ENCODE results near the gene SPNS3.

The SPNS3 gene

DNA sequence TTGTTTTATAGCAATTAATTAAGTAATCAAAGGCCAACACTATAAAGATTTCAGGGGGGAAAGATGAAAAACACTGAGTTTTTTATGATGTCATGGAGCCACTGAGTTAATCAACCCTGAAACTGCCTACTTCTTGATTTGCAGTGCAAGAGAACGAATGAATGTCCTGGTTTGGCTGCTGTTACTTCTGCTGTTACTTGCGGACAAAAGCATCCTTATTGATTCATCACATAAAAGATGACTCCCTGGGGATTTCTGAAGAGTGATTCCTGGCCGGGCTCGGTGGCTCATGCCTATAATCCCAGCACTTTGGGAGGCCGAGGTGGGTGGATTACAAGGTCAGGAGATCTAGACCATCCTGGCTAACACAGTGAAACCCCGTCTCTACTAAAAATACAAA is 10.9 kb upstream of the SPNS3 start:
- no peak for DNase-seq (ENCODE audit: extremely low spot score)
- CTCF ChIA-PET: interaction anchor here (0.6 kb wide), 1 partner anchor 74 kb away, joined by 3 read pairs; no protein-coding TSS in a partner anchor
- POLR2A ChIA-PET: no interaction called here
- TF ChIP-seq FOXA1 (IDR thresholded peaks at IDR 0.05) (no peak), CTBP1 (IDR thresholded peaks at IDR 0.05; ENCODE audit: borderline replicate concordance) (no peak), HDGF (IDR thresholded peaks at IDR 0.05; ENCODE audit: borderline replicate concordance) (no peak), ELF4 (IDR thresholded peaks at IDR 0.05) (no peak), SP1 (IDR thresholded peaks at IDR 0.05) (no peak), BHLHE40 (IDR thresholded peaks at IDR 0.05; ENCODE audit: borderline replicate concordance) (no peak), SUZ12 (IDR thresholded peaks at IDR 0.05) (no peak), TARDBP (IDR thresholded peaks at IDR 0.05) (no peak), ZNF384 (IDR thresholded peaks at IDR 0.05) (no peak), FOXK2 (IDR thresholded peaks at IDR 0.05) (no peak), L3MBTL2 (conservative IDR thresholded peaks at IDR 0.05) (no peak), NFRKB (IDR thresholded peaks at IDR 0.05) (no peak), LEF1 (IDR thresholded peaks at IDR 0.05; ENCODE audit: borderline replicate concordance) (no peak), ARNT (IDR thresholded peaks at IDR 0.05) (no peak)
- TF ChIP-seq, protein P1, sequence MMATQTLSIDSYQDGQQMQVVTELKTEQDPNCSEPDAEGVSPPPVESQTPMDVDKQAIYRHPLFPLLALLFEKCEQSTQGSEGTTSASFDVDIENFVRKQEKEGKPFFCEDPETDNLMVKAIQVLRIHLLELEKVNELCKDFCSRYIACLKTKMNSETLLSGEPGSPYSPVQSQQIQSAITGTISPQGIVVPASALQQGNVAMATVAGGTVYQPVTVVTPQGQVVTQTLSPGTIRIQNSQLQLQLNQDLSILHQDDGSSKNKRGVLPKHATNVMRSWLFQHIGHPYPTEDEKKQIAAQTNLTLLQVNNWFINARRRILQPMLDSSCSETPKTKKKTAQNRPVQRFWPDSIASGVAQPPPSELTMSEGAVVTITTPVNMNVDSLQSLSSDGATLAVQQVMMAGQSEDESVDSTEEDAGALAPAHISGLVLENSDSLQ (IDR thresholded peaks at IDR 0.05): no peak

DNA sequence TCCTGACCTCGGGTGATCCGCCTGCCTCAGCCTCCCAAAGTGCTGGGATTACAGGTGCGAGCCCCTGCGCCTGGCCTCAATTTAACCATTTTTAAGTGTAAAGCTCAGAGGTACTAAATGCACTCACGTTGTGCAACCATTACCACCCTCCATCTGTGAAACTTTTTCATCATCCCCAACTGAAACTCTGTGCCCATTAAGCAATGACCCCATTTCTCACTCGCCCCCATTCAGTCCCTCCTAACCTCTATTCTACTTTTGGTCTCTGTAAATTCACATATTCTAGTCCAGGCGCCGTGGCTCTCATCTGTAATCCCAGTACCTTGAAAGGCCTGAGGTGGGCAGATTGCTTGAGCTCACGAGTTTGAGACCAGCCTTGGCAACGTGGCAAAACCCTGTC is 8.3 kb upstream of the SPNS3 start:
- TF ChIP-seq FOXK2 (IDR thresholded peaks at IDR 0.05) (no peak), ARNT (IDR thresholded peaks at IDR 0.05) (no peak), HDGF (IDR thresholded peaks at IDR 0.05; ENCODE audit: borderline replicate concordance) (no peak), TARDBP (IDR thresholded peaks at IDR 0.05) (no peak), L3MBTL2 (conservative IDR thresholded peaks at IDR 0.05) (no peak), ZNF384 (IDR thresholded peaks at IDR 0.05) (no peak), FOXM1 (IDR thresholded peaks at IDR 0.05; ENCODE audit: borderline replicate concordance) (no peak), SUZ12 (IDR thresholded peaks at IDR 0.05) (no peak), NFRKB (IDR thresholded peaks at IDR 0.05) (no peak), LEF1 (IDR thresholded peaks at IDR 0.05; ENCODE audit: borderline replicate concordance) (no peak), CTBP1 (IDR thresholded peaks at IDR 0.05; ENCODE audit: borderline replicate concordance) (no peak), ELF4 (IDR thresholded peaks at IDR 0.05) (no peak), BHLHE40 (IDR thresholded peaks at IDR 0.05; ENCODE audit: borderline replicate concordance) (no peak)
- TF ChIP-seq, protein P1 (IDR thresholded peaks at IDR 0.05): no peak
- POLR2A ChIA-PET: no interaction called here
- no peak for DNase-seq (ENCODE audit: extremely low spot score)
- CTCF ChIA-PET: interaction anchor here (0.6 kb wide), 1 partner anchor 613 kb away, joined by 3 read pairs; no protein-coding TSS in a partner anchor

DNA sequence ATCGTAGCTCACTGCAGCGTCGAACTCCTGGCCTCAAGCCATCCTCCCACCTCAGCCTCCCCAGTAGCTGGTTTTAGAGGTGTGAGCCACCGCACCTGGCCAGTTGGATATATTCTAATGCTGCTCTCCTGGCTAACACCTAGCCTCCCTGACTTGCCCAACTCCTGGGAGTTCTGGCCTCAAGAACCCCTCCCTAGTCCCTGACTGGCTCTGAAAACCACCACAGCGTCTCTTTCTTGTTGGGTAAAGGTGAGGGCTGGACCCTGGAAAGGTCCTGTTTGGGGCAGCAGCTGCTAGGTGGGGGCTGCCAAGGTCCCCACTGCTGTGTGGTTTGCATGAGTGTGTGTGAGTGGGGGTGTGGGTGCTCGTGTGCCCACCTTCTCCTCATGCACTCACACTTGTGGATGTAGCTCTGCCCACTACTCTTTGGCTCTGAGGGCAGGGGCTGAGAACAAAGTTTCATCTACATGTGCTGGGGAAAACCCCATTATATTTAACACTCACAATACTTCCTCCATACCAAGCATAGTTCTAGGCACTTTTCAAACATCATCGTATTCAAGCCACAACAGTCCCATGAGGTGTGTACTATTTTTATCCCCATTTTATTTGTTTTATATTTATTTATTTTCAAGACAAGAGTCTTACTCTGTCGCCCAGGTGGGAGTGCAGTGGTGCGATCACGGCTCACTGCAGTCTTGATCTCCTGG is 7.1 kb upstream of the SPNS3 start:
- TF ChIP-seq L3MBTL2 (conservative IDR thresholded peaks at IDR 0.05) (no peak), FOXM1 (IDR thresholded peaks at IDR 0.05; ENCODE audit: borderline replicate concordance) (no peak), SUZ12 (IDR thresholded peaks at IDR 0.05) (no peak), ARNT (IDR thresholded peaks at IDR 0.05) (no peak), FOXA1 (IDR thresholded peaks at IDR 0.05) (no peak), LEF1 (IDR thresholded peaks at IDR 0.05; ENCODE audit: borderline replicate concordance) (no peak), ZNF384 (IDR thresholded peaks at IDR 0.05) (no peak), ELF4 (IDR thresholded peaks at IDR 0.05) (no peak), FOXK2 (IDR thresholded peaks at IDR 0.05) (no peak), SP1 (IDR thresholded peaks at IDR 0.05) (no peak), CTBP1 (IDR thresholded peaks at IDR 0.05; ENCODE audit: borderline replicate concordance) (no peak), NFRKB (IDR thresholded peaks at IDR 0.05) (no peak)
- DNase-seq (ENCODE audit: extremely low spot score): no peak
- CTCF ChIA-PET: no interaction called here
- POLR2A ChIA-PET: no interaction called here

DNA sequence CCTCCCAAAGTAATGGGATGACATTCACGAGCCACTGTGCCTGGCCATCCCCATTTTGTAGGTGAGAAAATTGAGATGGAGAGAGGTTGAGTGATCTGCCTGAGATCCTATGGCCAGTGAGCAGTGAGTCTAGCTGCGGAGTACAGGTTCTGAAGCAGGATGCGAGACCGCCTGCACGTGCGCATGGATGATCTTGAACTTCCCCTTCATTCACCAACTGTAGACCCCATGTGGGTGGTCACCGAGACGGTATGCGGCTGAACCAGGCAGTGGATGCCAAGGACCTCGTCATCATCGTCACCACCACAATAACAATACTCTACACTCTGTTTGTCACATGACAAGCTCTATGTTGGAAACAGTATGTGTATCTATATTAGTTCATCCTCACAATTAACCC is 6.2 kb upstream of the SPNS3 start:
- ChIA-PET POLR2A (no interaction called here), CTCF (no interaction called here)
- no peak for DNase-seq (ENCODE audit: extremely low spot score)
- TF ChIP-seq FOXK2 (IDR thresholded peaks at IDR 0.05) (no peak), TARDBP (IDR thresholded peaks at IDR 0.05) (no peak), BHLHE40 (IDR thresholded peaks at IDR 0.05; ENCODE audit: borderline replicate concordance) (no peak), ARNT (IDR thresholded peaks at IDR 0.05) (no peak), SUZ12 (IDR thresholded peaks at IDR 0.05) (no peak), ZNF384 (IDR thresholded peaks at IDR 0.05) (no peak), LEF1 (IDR thresholded peaks at IDR 0.05; ENCODE audit: borderline replicate concordance) (no peak), FOXA1 (IDR thresholded peaks at IDR 0.05) (no peak), NFRKB (IDR thresholded peaks at IDR 0.05) (no peak), ELF4 (IDR thresholded peaks at IDR 0.05) (no peak), CTBP1 (IDR thresholded peaks at IDR 0.05; ENCODE audit: borderline replicate concordance) (no peak), L3MBTL2 (conservative IDR thresholded peaks at IDR 0.05) (no peak), HDGF (IDR thresholded peaks at IDR 0.05; ENCODE audit: borderline replicate concordance) (no peak)
- TF ChIP-seq, protein P1 (IDR thresholded peaks at IDR 0.05): no peak

DNA sequence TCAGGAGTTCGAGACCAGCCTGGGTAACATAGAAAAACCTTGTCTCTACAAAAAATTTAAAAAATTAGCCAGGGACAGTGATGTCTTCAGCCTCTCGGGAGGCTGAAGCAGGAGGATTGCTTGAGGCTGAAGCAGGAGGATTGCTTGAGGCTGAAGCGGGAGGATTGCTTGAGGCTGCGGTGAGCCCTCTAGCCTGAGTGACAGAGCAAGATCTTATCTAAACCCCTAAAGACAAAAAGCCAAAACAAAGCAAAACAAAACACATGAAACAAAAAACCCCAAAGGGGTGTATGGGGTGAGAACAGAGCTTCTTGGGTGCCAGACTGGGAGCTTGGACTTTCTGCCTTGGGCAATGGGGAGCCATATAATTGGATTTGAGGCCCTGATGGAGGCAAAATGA is 2.6 kb downstream of the SPNS3 start:
- POLR2A ChIA-PET: no interaction called here

More for the DNA sequence above, 2.6 kb downstream of the SPNS3 start:
- TF ChIP-seq L3MBTL2 (conservative IDR thresholded peaks at IDR 0.05) (no peak), HDGF (IDR thresholded peaks at IDR 0.05; ENCODE audit: borderline replicate concordance) (no peak), SUZ12 (IDR thresholded peaks at IDR 0.05) (no peak), LEF1 (IDR thresholded peaks at IDR 0.05; ENCODE audit: borderline replicate concordance) (no peak), TARDBP (IDR thresholded peaks at IDR 0.05) (no peak), NFRKB (IDR thresholded peaks at IDR 0.05) (no peak), ELF4 (IDR thresholded peaks at IDR 0.05) (no peak), ZNF384 (IDR thresholded peaks at IDR 0.05) (no peak), CTBP1 (IDR thresholded peaks at IDR 0.05; ENCODE audit: borderline replicate concordance) (no peak), SP1 (IDR thresholded peaks at IDR 0.05) (no peak), FOXM1 (IDR thresholded peaks at IDR 0.05; ENCODE audit: borderline replicate concordance) (no peak), FOXK2 (IDR thresholded peaks at IDR 0.05) (no peak)
- TF ChIP-seq, protein P1 (IDR thresholded peaks at IDR 0.05): no peak
- no peak for DNase-seq (ENCODE audit: extremely low spot score)
- CTCF ChIA-PET: interaction anchor here (1.5 kb wide), 1 partner anchor 16 kb away, joined by 8 read pairs; no protein-coding TSS in a partner anchor
